ENCODE results near the gene DOK7.

The DOK7 gene

GRCh38 chr4:3524920-3525319 lies 61.8 kb downstream of the DOK7 start:
- no peak for DNase-seq (ENCODE audit: extremely low spot score)
- ChIA-PET POLR2A (no interaction called here), CTCF (no interaction called here)
- TF ChIP-seq CTCF (IDR thresholded peaks at IDR 0.05; ENCODE audit: control extremely low read depth, extremely low read depth, low read depth, missing control alignments) = no peak

GRCh38 chr4:3525532-3526430 lies 62.7 kb downstream of the DOK7 start:
- CTCF ChIA-PET = interaction anchor here (0.7 to 1.9 kb wide), 3 partner anchors 8 to 46 kb away, joined by 3 to 5 read pairs (median 3); no protein-coding TSS in a partner anchor
- no peak for TF ChIP-seq CTCF (IDR thresholded peaks at IDR 0.05; ENCODE audit: control extremely low read depth, extremely low read depth, low read depth, missing control alignments)
- DNase-seq (ENCODE audit: extremely low spot score) = no peak
- POLR2A ChIA-PET = no interaction called here

GRCh38 chr4:3526456-3526855 lies 63.4 kb downstream of the DOK7 start:
- no peak for TF ChIP-seq CTCF (IDR thresholded peaks at IDR 0.05; ENCODE audit: control extremely low read depth, extremely low read depth, low read depth, missing control alignments)
- ChIA-PET POLR2A (no interaction called here), CTCF (interaction anchor here (0.7 to 1.9 kb wide), 3 partner anchors 9 to 46 kb away, joined by 3 to 5 read pairs (median 3); no protein-coding TSS in a partner anchor)
- DNase-seq (ENCODE audit: extremely low spot score) = no peak

- no peak for TF ChIP-seq CTCF (IDR thresholded peaks at IDR 0.05; ENCODE audit: control extremely low read depth, extremely low read depth, low read depth, missing control alignments)
- CTCF ChIA-PET = interaction anchor here (1.2 to 1.9 kb wide), 3 partner anchors 9 to 47 kb away, joined by 3 to 5 read pairs (median 3); no protein-coding TSS in a partner anchor
- POLR2A ChIA-PET = no interaction called here
- DNase-seq (ENCODE audit: extremely low spot score) = no peak
Observed at GRCh38 chr4:3527101-3527913, 64.2 kb downstream of the DOK7 start.

- ChIA-PET POLR2A (no interaction called here), CTCF (interaction anchor here (0.6 to 1.2 kb wide), 2 partner anchors 10 to 48 kb away, joined by 3 read pairs; no protein-coding TSS in a partner anchor)
- TF ChIP-seq CTCF (IDR thresholded peaks at IDR 0.05; ENCODE audit: control extremely low read depth, extremely low read depth, low read depth, missing control alignments) = no peak
- DNase-seq (ENCODE audit: extremely low spot score) = no peak
Observed at GRCh38 chr4:3527914-3528876, 65.1 kb downstream of the DOK7 start.

Data from GM10248 (cell line).